Measurements from ENCODE around the gene KDM4F.
A peak's percentile ranks its signal among the peaks of the same experiment; 100 is the strongest.

The KDM4F gene

GRCh38 chr11:95066716-95067038, 17.5 kb downstream of the KDM4F start, which contains the start of gene SRSF8:
TSS of gene SRSF8 (plus strand) at chr11:95066919. CDS start at chr11:95067227, 308 bp downstream.
- DNase-seq, result peak; percentile 82

- peak; percentile 82 for DNase-seq
These were observed 18.0 kb downstream of the KDM4F start for GRCh38 chr11:95067039-95067840.

GRCh38 chr11:95067841-95068219, 18.6 kb downstream of the KDM4F start:
- DNase-seq, result peak; percentile 48

- peak; percentile 96 for DNase-seq
These were observed 19.3 kb downstream of the KDM4F start for GRCh38 chr11:95068549-95068948.

GRCh38 chr11:95070471-95070870, 21.2 kb downstream of the KDM4F start:
- DNase-seq, result no peak

GRCh38 chr11:95072948-95073347, 23.7 kb downstream of the KDM4F start:
- DNase-seq, result no peak

GRCh38 chr11:95074792-95075563, 25.8 kb downstream of the KDM4F start:
- DNase-seq, result peak; percentile 79

- DNase-seq, result peak; percentile 95
These were observed 27.2 kb downstream of the KDM4F start for GRCh38 chr11:95076416-95076815.

GRCh38 chr11:95076981-95077380, 27.8 kb downstream of the KDM4F start:
- peak; percentile 53 for DNase-seq

GRCh38 chr11:95078526-95078925, 29.3 kb downstream of the KDM4F start:
- peak; percentile 73 for DNase-seq

- no peak for DNase-seq
These were observed 31.8 kb downstream of the KDM4F start for GRCh38 chr11:95081010-95081409.

- DNase-seq, result no peak
These were observed 32.2 kb downstream of the KDM4F start for GRCh38 chr11:95081412-95081811.

GRCh38 chr11:95082576-95083001, 33.4 kb downstream of the KDM4F start:
- no peak for DNase-seq

- DNase-seq, result no peak
These were observed 35.3 kb downstream of the KDM4F start for GRCh38 chr11:95084509-95084908.

- no peak for DNase-seq
These were observed 36.0 kb downstream of the KDM4F start for GRCh38 chr11:95085117-95085816.

GRCh38 chr11:95086151-95086550, 36.9 kb downstream of the KDM4F start:
- no peak for DNase-seq

GRCh38 chr11:95086836-95087570, 37.8 kb downstream of the KDM4F start:
- DNase-seq, result no peak

GRCh38 chr11:95088946-95089619, 39.9 kb downstream of the KDM4F start:
- DNase-seq, result no peak

- DNase-seq, result peak; percentile 61
These were observed 40.7 kb downstream of the KDM4F start, which contains the start of gene ENDOD1 for GRCh38 chr11:95089620-95090542. TSS of gene ENDOD1 (plus strand) at chr11:95089846. CDS start at chr11:95089928, 82 bp downstream.

- DNase-seq, result no peak
These were observed 42.5 kb downstream of the KDM4F start for GRCh38 chr11:95091663-95092180.
